Stimulated activated CD8-positive, alpha-beta memory T cell treated with anti-CD3 and anti-CD28 coated beads, Interleukin-7, amount 100 ng/mL, for 24 hours (primary cell): ENCODE data around the gene PER1.
A peak's percentile ranks its signal among the peaks of the same experiment; 100 is the strongest.

Source experiments
- DNase-seq: peaks from one replicate; pipeline ENCODE4 v3.0.0-alpha.2; 2020; ENCODE audit warnings: low read depth

The PER1 gene

DNA sequence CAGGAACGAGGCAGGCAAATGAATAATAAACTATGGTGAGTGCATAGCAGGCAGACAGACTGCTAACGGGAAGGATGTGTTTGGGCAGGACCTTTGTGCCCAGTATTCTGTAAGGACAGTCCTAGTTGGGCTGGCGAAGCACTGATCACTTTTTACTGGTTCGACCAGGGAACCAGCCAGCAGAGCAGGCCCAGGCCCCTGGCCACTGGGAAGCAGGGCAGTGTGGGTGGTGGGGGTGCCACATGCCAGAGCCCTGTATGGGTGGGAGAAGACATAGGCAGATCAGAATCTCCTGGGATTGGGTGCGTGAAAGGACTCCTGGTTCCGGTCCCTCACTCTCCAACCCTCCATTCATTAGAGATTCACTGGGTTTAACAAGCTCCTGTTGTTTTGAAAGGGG is 14.5 kb upstream of the PER1 start:
- DNase-seq, result no peak

DNA sequence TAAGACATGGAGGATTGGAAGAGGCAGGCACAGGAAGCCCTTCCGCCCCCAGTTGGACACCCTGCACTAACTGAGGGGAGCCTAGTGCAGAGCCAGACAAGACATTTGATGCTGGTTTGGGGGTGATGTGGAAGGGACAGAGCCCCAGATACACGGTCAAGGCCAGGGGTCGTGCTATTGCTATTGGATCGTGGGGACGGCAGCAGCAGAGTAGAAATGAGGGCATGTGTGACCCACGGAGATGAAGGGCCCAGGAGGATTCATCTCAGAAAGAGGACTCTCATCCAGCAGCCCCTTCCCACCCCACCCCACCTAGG is 12.6 kb upstream of the PER1 start:
- no peak for DNase-seq

DNA sequence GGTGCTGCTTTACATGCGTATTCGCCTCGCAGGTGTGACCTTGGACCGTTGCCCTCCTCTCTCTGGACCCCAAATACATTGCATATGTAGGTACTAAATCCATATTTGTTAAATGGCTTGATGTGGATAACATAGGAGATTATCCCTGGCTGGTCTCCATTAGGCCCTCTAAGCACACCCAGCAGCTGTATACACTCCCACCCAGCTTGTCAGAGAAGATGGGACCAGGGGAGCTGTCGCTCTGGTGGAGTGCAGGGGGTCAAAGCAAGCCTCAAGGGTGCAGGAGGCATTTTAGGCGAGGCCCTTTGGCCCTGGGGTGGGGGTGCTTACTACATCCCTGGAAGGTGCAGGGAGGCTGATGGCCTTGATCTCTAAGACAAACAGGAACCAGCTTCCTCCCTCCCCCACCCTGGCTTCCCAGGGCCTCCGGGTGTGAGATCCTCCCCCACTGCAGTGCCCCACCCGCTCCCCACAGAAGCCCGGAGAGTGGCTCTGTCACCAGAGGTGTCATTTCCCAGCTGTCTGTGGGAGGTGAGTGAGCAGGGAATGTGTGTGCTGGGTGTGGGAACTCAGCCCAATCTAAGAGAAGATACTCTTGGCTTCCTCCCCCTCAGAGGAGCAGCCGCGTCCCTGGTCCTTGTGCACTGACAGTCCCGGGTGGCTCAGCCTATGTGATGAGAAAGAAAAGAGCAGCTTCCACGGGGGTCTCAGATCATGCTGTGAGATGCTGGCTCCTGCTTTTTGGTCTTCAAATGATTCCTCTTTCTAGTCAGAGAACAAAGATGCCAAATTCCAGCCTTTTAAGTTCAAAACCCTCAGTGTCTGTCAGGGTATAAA is 12.0 kb upstream of the PER1 start:
- DNase-seq, result peak; percentile 67

DNA sequence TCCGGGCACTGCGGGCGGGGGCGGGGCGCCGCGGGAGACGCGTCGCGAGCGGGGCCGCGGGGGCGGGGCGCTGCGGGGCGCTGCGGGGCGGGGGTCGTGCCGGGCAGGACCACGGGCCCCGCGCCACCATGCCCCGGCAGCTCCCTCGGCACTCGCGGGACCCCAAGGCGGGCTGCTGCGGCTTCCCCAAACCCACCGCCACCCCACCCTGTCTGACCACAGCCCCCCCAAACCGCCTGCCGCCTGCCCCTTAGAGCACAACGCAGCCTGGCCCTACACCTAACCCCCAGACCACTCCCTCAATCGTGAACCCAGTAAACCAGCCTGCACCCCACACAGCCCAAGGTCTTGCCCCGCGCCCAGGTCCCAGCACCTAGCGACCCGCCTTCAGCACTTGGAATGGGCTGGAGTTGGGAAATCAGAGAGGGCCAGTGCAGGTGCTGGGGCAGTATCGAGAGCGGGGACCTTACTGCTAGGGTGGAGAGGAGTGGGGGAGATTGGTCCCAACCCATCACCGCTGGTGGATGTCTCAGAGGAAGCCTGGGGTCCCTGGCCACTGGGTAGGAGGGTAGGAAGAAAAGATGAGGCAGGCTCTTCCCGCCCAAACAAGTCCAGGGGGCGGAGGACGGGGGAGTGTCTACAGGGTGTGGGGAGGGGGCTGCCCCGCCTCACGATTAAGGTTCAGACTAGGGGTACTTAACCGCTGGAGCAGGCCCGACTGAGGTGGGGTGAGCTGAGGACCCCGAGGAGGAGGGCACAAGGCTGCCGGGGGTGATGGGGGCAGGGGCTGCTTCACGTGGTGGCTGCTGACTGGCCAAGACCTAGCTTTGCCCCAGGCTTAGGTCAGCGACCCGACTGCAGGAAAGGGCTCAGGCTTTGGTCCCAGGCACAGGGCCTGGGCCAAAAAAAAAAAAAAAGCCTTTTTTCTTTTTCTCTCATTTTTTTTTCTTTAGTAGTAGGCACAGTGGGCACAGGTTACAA is 11.1 kb upstream of the PER1 start:
- no peak for DNase-seq

DNA sequence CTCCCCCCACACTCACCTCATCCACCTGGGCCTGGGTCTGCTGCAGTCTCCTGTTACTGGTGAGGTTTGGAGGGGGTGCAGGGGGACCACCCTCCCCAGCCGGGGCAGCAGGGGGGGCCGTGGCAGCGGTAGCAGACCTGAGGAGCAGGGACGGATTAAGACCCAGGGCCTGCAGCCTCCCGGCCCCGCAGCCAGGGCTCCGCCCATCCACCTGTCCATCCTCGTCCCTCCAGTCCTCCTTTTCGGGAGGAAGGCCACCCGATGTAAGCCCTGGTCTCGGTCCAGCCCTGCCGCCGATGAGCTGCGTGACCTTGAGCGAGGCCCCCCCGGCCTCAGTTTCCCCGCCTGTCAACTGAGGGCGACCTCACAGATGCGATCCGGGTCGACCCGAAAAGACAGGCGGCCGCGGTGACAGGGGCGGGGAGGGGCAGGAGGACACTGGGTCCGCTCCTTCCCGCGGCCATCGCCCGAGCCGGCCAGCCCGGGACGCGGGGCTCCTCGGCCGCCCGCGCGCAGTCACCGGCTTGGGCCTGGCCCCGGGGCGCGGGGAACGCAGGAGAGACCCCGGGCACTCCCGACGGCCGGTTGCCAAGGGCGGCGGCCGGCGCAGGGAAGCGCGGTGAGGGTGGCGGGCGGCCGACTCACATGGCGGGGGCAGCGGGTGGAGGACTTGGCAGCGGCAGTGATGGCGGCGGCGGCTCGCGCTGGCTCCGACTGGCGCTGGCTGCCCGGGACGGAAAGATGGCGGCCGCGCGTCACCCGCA is 10.2 kb upstream of the PER1 start, which contains the start of gene VAMP2:
TSS of gene VAMP2 (minus strand) at position 716 of the 764 bp plus-strand sequence. CDS start at position 647, 69 bp downstream.
- DNase-seq, result no peak

DNA sequence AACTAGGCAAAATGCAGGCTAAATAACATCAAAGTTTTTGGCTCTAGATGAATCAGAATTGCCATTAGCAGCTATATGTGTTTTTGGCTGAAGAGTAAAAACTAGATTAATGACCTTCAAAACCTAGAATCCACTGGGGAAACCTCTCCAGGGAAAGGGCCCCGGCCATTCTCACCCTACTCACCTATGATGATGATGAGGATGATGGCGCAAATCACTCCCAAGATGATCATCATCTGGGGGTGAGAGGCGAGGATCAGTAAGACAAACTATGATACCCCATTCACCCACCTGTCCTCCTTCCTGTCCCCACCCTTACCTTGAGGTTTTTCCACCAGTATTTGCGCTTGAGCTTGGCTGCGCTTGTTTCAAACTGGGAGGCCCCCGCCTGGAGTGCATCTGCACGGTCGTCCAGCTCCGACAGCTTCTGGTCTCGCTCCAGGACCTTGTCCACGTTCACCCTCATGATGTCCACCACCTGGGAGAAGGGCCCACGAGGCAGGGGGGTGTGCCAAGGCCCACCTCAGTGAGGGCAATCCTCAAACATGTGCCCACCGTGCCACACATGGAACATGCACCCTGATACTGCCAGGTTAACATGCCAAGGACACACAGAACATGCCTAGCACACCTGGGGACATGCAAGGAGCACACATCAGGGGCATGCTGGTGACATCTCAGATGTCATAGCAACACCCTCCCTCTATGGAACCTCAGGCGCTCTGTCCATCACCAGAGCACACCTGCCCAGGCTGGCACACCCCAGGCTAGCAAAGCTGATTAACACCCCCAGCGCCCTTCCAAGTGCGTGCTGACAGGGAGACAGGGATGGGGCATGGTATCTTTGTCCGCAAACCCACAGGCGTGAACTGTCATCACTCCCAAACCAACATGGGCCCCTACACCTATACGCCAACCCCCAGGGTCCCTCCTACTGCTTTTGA is 9.4 kb upstream of the PER1 start:
- no peak for DNase-seq

DNA sequence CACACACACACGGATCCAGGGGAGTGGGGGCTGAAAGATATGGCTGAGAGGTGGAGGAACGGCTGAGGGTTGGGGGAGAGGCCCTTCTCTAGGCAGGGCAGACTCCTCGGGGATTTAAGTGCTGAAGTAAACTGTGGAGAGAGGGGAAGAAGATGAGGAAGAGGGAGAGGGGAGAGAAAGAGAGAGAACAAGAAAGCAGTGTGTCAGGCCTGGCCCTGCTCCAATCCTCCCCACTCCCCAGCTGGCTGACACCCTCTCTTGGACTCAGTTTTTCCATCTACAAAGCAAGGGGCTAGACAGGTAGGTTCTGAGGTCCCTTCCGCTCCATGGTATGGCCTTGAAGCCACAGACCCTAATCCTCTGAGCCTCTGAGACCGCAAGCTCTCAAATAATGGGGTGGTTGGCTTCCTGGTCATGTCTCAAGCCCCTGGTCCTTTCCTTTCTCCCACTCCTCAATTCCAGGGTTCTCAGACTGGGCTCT is 8.6 kb upstream of the PER1 start:
- no peak for DNase-seq

DNA sequence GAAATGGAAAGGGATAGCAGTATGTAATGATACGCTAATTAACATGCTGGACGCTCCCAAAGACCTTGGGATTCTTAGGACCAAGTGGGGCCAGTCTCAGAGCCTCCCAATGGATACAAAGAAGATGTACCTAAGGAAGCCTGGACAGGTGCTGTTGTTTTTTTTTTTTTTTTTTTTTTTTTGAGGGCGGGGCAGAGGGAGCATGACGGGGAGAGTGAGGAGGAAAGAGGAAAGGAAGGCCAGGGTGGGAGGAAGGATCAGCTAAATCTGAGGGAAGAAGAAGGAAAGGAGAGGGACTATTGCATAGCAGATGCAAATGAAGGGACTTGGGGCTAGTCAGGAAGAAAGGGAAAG is 8.0 kb upstream of the PER1 start:
- DNase-seq, result no peak

DNA sequence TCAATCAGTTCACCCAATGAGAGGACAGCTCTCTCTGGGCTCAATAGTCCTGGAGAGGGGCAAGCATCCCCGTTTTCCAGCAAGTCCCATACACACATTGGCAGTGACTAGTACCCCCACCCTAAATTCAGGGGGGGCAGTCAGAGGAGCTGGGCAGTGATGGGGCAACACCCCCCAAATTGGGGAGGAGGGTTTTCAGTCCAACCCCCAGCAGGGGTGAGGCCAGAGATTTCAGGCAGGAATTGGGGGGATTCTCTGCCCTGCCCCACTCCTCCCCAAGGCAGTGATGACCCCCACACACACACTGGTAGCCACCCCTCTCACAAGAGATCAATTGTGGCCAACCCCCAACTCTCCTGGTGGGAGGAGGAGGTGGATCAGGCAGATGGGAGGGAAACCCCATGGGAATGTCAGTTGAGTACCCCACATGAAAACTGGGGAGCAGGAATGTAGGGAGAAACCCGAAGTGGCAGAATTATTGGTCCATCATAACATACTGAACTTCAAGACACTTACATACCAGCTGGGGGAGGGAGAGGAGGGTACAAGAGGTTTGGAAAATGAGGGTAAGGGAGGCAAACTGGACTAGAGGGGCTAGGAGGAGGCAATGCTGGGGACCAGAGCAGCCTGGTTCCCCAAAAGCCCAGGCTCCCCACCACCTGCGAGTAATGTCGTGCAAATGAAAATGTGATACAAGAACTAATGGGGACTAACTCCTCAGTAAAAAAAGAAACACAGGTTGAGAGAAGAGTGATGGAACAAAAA is 7.4 kb upstream of the PER1 start:
- DNase-seq, result no peak

DNA sequence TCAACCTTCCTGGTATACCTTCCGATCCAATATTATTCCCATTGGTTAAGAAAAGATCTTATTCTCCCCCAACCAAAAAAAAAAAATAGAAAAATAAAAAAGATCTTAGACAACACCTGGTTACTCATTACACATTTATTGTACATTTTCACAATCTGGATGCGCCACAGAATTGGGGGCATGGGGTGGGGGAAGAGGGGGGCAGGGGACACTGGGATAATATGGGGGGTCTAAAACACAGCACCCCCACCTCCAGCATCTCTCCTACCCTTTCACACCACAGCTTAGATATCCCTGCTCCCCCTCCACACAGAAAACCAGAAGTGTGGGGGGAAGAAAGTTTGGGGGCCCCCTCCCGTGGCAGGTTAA is 6.8 kb upstream of the PER1 start:
- DNase-seq, result no peak

DNA sequence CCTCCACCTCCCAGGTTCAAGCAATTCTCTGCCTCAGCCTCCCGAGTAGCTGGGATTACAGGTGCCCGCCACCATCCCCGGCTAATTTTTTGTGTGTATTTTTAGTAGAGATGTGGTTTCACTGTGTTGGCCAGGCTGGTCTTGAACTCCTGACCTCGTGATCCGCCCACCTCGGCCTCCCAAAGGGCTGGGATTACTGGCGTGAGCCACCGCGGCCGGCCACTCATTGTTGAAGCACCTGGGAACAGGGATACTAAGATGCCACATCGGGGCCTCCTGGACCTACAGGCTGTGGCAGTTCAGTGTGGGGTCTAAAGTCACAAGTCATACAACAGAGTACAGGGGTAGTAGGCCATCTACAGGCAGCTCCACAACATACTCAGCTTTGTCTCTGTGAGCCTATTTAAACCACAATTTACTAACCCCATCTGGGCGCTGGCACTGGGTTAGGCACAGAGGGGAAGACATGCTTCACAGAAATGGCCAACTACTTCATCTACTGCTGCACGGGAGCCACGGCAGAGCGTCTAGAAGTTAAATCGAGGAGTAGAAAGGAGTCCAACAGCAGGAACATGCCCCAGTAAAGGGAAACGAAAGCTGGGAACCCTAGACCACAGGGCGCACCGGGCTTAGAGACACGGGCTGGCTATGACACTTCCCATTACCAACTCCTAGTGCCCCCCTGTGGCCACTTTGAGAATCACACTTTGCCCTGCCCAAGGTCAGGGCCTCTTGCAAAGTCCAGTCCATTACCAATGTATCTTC is 6.2 kb upstream of the PER1 start:
- peak; percentile 91 for DNase-seq

DNA sequence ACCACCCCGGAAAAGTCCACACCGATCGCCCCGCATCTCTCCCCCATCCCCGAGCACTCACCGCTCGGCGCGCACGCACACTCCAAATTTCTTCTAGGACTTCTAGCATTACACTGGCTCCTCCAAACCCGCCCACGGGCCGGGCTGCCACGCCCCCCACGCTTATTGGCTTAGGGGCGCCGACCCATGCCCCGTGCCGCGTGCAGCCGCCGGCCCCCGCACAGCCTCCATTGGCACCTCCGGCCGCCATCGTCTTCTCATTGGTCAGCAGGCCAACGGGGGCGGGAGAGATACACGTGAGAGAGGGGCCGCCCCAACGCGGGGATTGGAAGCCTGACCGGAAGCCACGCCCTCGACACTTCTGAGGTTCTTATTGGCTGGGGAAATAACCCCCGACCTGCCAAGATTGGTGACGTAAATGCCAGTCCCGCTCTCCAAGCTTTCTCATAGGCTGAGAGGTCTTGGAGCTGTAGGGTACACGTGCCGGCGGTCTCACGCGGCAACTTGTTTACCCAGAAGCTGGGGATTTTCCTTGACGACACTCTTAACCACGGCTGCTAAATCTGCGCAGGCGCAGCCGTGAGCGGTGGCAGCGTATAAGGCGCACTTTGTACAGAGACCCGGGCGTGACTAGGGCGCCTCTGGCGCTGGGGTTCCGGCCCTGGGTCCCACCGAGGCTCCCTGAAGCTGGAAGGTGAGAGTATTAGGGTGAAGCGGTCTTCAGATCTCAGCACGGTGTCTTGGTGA is 4.2 kb upstream of the PER1 start:
- peak; percentile 100 for DNase-seq

DNA sequence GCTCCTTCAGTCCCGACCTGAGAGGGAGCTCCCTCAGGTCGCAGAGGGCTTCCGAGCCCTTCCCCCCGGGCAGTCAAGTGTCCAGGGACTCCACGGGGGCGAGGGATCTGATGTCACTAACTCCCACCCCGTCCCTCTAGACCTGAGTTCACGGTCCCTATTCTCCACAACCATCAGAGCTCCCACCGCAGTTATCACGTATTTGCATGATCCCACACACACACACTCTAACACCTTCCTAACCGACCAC is 3.7 kb upstream of the PER1 start:
- no peak for DNase-seq

DNA sequence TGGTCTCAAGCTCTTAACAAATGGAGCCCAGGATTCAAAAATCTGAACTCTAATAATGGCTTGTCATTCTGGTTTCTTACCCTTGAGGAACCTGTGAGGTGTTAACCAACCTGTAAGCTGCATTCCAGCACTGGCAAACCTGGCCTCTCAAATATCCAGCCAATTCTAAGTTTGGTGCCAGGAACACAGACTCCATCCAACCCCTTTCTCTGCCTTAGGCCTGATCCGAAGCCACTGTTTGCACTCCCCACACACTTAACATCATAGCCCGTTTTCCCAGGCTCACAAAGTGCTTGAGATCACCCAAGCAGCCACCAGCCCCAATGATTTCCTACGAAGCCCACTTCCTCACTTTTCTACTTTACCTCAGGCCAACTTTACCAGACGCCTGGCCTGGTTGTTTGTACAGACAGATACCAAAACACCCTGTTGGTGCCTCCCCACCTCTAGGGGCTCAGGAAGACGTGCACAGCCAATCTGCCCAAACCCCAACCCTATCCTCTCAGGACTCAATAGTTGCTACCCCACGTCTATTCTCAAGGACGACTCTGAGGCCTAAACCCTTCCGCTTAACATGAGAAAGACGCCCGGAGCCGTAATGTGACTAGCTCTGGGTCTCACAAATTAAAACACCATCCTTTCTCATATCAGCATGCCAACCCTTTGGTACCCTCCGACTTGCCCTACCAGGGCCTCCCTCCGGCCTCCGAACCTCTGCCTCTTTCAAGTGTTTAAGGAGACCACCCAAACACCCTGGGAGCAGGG is 3.2 kb upstream of the PER1 start:
- DNase-seq, result no peak

DNA sequence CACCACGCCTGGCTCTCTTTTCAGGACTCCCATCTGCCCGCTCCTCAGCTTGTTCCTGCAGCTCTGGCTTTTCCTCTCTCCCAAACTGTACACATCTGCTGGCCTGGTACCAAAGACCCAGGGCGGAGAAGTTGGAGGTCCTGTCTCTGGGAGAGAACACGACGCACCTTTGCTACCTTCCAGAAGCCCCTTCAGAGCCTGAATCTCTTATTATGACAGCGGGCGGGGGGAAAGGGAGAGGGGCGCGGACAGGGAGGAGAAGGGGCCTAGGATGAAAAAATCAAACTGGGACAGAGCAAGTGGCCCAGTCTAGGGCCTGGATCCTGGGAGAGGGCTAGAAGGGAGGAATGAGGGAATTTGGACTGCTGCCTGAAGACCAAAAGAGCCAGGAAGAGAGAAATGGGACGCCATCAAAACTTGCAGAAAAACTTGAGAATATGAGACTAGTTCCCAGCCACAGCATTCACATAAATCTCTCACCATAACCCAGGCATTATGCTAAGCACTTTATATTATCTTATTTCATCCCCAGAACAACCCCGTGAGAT is 2.5 kb upstream of the PER1 start:
- no peak for DNase-seq

DNA sequence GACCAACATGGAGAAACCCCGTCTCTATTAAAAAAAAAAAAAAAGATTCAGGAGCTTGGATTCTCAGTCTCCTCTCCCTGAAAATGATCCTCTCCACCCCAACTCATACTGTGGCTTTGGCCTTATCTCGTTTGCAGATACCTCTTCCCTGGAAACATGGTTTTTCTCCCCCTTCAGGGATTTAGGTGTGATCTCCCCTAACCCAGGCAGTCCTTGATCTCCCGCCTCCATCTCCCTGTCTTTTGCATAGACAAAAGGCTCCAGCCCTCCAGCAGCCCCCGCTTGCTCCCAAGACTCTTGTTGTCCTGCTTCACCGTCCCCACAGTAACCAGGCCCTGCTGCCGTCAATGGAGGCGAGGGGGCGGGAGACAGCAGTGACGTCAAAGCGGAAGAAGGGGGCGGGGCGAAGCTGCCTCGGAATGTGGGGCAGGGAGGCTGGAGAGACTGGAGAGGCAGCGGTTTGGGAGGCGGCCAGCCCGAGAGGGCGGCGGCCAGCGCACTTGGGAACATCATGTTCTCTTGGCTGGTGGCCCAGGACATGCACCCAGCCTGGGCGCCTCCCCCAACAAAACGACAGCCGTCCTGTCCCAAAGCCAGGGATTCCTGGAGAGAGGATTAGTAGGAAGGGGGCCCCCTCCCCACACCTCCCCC is 1.9 kb upstream of the PER1 start:
- peak; percentile 72 for DNase-seq

DNA sequence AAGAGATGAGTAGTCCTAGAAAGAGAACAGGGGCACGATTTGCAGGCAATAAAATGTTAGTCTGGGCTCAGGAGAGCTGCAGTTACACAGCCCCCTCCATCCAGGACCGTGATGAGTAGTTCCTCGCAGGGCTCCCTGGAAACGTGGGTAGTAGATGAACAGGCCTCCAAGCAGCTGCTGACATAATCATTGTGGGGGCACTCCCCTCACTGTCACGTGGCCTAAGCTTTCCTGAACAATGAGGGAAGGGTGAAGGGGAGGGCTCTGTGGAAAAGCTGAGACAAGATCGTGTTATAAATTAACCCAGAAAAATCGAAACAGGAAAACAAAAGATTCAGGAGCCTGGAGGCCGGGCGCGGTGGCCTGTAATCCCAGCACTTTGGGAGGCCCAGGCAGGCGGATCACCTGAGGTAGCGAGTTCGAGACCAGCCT is 1.3 kb upstream of the PER1 start:
- no peak for DNase-seq

DNA sequence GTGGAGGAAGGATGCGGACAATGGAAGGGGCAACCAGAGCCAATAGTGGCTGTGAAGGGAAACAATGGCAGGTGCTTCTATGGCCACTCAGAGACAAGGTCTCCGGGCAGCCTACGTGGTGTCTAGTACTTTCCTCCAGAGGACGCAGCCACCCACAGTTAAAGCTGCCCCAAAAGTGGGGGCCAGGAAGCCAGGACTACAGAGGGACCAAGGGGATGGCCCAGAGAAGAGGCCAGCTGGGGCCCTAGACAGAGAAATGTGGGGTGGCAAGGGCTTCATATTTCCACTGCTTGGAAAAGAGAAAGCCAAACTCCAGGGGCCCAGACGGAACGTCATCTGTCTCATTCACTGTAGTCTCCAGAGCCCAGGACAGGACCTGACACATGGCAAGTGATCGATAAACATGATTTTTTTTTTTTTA is 837 bp upstream of the PER1 start:
- DNase-seq, result no peak
